ENCODE data around the gene HSPE1. TPM values are rescaled to one million over a fixed set of nuclear protein-coding genes. Genes with fewer than 3 reads are reported as not detected.

The HSPE1 gene
- total RNA-seq (2022; extraction: Qiagen RNA extraction; ENCODE audit: low read depth): 455 to 1,103 TPM (median 573 TPM) in 5 replicates

DNA sequence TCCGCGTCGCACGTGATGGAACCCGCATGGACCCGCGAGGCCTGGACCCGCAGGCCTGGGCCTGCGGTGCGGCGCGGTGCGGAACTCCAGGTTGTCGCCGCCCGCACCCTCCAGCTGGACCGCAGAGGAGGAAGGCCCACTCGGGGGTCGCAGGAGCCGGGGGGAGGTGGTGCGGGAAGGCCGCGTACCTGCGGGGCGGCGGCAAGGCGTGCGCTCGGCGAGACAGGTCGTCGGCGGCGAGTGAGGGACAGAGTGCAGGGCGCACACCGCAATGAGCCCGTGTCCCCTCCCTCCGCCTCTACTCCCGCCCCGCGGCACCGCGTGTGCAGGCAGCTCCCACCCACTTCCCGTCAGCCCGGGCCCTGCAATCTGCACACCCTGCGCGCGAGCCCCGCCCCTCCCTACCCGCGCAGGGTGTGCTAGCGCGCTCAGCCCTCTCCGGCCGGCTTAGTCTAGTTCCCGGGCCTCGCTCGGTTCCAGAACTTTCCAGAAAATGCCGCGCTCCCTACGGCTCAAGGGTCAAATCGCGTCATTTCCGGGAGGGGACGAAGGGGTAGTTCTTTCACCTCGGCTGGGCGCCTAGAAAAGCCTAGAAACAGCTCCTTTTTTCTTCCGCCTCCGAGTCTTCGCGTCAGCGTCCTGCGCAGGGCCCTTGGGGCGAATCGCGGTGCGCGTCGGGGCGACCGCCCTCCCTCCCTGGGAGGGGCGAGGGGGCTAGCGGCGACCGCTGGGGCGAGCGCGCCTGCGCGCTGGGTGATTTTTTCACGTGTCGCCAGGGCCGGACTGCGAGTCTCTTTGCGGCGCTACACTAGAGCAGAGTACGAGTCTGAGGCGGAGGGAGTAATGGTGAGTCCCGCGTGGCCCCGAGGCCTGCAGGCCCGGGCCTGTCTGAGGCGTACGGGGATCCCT is at the start of gene HSPE1, which contains the start of gene HSPD1:
Gene HSPE1 (plus strand): TSS at position 786 of the 909 bp plus-strand sequence. CDS start 58 bp downstream, at position 844.
Gene HSPD1 (minus strand): TSS at position 247 of the 909 bp plus-strand sequence. CDS start 992 bp downstream, outside the sequence.

GRCh38 chr2:197453123-197453913 is 46.9 kb upstream of the HSPE1 start, which contains the start of gene COQ10B:
COQ10B (plus strand) TSS chr2:197453552; CDS start chr2:197453561, 9 bp downstream.

GRCh38 chr2:197515739-197516392 is 15.7 kb downstream of the HSPE1 start, which contains the start of gene MOB4:
MOB4 (plus strand) TSS chr2:197516066; CDS start chr2:197516087, 21 bp downstream.

Other genes with a start within 250 kb of the HSPE1 start
- gene ANKRD44, start 189.6 kb upstream of the HSPE1 start, total RNA-seq (2022; extraction: Qiagen RNA extraction; ENCODE audit: low read depth): 1.2 to 3.3 TPM (median 1.8 TPM) in 5 replicates
- gene SF3B1, start 65.4 kb upstream of the HSPE1 start, total RNA-seq (2022; extraction: Qiagen RNA extraction; ENCODE audit: low read depth): 110 to 162 TPM (median 122 TPM) in 5 replicates
- gene COQ10B, start 46.8 kb upstream of the HSPE1 start, total RNA-seq (2022; extraction: Qiagen RNA extraction; ENCODE audit: low read depth): 14.6 to 19.4 TPM (median 18.0 TPM) in 5 replicates
- gene HSPD1, start 539 bp upstream of the HSPE1 start, total RNA-seq (2022; extraction: Qiagen RNA extraction; ENCODE audit: low read depth): 578 to 764 TPM (median 638 TPM) in 5 replicates
- gene MOB4, start 15.7 kb downstream of the HSPE1 start, total RNA-seq (2022; extraction: Qiagen RNA extraction; ENCODE audit: low read depth): 12.8 to 37.1 TPM (median 25.7 TPM) in 5 replicates
- not detected in 5 replicates for gene RFTN2, start 175.2 kb downstream of the HSPE1 start, total RNA-seq (2022; extraction: Qiagen RNA extraction; ENCODE audit: low read depth)
- 9.4 to 10.8 TPM (median 10.0 TPM) in 5 replicates for gene MARS2, start 205.0 kb downstream of the HSPE1 start, total RNA-seq (2022; extraction: Qiagen RNA extraction; ENCODE audit: low read depth)